ENCODE measurements around the gene PCSK4. TPM values are rescaled to one million over a fixed set of nuclear protein-coding genes. Genes with fewer than 3 reads are reported as not detected.

Gene PCSK4
- total RNA-seq, 1 donor from 2014 or later: 12.4 TPM

DNA sequence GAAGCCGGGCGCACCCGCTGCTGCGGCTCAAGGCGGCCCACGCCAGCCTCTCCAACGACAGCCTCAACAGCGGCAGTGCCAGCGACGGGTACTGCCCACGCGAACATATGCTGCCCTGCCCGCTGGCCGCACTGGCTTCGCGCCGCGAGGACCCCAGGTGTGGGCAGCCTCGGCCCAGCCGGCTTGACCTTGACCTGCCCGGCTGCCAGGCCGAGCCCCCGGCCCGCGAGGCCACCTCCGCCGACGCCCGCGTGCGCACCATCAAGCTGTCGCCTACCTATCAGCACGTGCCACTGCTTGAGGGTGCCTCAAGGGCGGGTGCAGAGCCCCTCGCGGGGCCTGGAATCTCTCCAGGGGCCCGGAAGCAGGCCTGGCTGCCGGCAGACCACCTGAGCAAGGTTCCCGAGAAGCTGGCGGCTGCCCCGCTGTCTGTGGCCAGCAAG is 24.1 kb downstream of the PCSK4 start:
- H3K27ac Mint-ChIP-seq: no peak overlapping the region
- DNase-seq (ENCODE audit: extremely low spot score, unreplicated experiment): no peak
- H3K36me3 Mint-ChIP-seq: no peaks in the 10 kb centered on the region
- peaks cover 17% of the 10 kb centered on the region for H3K27me3 Mint-ChIP-seq
- TF ChIP-seq, protein P1, sequence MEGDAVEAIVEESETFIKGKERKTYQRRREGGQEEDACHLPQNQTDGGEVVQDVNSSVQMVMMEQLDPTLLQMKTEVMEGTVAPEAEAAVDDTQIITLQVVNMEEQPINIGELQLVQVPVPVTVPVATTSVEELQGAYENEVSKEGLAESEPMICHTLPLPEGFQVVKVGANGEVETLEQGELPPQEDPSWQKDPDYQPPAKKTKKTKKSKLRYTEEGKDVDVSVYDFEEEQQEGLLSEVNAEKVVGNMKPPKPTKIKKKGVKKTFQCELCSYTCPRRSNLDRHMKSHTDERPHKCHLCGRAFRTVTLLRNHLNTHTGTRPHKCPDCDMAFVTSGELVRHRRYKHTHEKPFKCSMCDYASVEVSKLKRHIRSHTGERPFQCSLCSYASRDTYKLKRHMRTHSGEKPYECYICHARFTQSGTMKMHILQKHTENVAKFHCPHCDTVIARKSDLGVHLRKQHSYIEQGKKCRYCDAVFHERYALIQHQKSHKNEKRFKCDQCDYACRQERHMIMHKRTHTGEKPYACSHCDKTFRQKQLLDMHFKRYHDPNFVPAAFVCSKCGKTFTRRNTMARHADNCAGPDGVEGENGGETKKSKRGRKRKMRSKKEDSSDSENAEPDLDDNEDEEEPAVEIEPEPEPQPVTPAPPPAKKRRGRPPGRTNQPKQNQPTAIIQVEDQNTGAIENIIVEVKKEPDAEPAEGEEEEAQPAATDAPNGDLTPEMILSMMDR (conservative IDR thresholded peaks at IDR 0.05): peak; percentile 10
- no peaks in the 10 kb centered on the region for H3K9me3 Mint-ChIP-seq
- H3K4me3 Mint-ChIP-seq: no peak overlapping the region
- H3K4me1 Mint-ChIP-seq (ENCODE audit: unreplicated experiment): no peaks in the 10 kb centered on the region

DNA sequence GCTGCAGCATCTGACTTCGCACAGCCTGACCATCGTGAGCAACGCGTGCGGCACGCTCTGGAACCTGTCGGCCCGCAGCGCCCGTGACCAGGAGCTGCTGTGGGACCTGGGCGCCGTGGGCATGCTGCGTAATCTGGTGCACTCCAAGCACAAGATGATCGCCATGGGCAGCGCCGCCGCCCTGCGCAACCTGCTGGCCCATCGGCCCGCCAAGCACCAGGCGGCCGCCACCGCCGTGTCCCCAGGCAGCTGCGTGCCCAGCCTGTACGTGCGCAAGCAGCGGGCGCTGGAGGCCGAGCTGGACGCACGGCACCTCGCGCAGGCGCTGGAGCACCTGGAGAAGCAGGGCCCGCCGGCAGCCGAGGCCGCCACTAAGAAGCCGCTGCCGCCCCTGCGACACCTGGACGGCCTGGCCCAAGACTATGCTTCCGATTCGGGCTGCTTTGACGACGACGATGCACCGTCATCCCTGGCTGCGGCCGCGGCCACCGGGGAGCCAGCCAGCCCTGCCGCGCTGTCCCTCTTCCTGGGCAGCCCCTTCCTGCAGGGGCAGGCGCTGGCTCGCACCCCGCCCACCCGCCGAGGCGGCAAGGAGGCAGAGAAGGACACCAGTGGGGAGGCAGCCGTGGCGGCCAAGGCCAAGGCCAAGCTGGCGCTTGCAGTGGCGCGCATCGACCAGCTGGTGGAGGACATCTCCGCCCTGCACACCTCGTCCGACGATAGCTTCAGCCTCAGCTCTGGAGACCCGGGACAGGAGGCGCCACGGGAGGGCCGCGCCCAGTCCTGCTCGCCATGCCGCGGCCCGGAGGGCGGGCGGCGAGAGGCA is 24.7 kb downstream of the PCSK4 start:
- Mint-ChIP-seq H3K27me3 (peaks cover 16% of the 10 kb centered on the region), H3K27ac (no peak overlapping the region), H3K4me3 (no peak overlapping the region), H3K36me3 (no peaks in the 10 kb centered on the region), H3K9me3 (no peaks in the 10 kb centered on the region), H3K4me1 (ENCODE audit: unreplicated experiment) (no peaks in the 10 kb centered on the region)
- TF ChIP-seq, protein P1 (conservative IDR thresholded peaks at IDR 0.05): peak; percentile 66
- DNase-seq (ENCODE audit: extremely low spot score, unreplicated experiment): no peak

DNA sequence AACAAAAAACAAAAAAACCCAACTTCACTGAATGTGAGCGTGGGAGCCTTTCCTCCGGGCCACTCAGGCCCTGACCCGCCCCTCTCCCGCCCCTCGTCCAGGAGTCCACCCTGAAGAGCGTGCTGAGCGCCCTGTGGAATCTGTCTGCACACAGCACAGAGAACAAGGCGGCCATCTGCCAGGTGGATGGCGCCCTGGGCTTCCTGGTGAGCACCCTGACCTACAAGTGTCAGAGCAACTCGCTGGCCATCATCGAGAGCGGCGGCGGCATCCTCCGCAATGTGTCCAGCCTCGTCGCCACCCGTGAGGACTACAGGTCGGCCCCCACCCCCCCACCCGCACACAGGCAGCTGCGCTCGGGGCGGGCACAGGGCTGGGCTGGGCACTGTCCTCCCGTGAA is 28.3 kb downstream of the PCSK4 start:
- DNase-seq (ENCODE audit: extremely low spot score, unreplicated experiment): no peak
- H3K4me1 Mint-ChIP-seq (ENCODE audit: unreplicated experiment): no peaks in the 10 kb centered on the region
- no peak overlapping the region for H3K27ac Mint-ChIP-seq
- H3K27me3 Mint-ChIP-seq: peaks cover 26% of the 10 kb centered on the region
- no peak overlapping the region for H3K4me3 Mint-ChIP-seq
- TF ChIP-seq, protein P1 (conservative IDR thresholded peaks at IDR 0.05): no peak
- no peaks in the 10 kb centered on the region for H3K36me3 Mint-ChIP-seq
- H3K9me3 Mint-ChIP-seq: no peaks in the 10 kb centered on the region

DNA sequence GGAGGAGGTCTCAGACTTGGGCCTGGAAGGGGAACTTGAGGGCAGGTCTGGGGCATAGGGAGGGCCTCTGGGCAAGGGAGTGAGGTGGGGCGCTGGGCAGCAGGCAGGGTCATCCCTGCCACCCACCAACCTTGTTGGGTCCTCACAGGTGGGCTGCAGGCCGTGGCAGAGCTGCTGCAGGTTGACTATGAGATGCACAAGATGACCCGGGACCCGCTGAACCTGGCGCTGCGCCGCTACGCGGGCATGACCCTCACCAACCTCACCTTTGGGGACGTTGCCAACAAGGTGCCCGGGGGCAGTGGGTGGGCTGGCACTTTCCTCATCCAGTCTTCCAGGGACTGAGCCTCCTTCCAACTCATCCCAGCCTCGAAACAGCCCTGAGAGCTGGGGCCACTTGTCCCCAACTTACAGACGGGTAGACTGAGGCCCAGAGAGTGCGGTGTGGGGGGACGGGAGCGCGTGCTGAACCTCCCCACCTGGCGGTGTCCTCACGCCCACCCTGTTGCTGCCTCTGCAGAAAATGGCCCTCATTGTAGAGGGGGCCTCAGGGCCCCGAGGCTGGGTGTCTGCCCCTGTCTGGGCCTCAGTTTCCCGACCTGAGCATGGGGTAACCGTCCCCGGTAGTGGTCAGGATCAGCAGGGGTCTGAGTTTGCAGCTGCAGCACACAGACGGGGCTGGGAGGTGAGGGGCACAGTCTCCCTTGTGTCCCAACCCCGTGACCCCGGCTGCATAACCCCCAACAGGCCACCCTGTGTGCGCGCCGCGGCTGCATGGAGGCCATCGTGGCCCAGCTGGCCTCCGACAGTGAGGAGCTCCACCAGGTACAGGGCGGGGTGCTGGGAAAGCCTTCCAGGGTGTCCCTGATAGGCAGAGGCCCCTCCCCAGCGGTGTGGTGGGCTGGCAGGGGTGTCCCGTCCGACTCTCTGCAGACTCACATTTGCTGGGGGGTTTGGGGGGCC is 29.8 kb downstream of the PCSK4 start:
- Mint-ChIP-seq H3K4me3 (no peak overlapping the region), H3K4me1 (ENCODE audit: unreplicated experiment) (no peaks in the 10 kb centered on the region), H3K27ac (no peak overlapping the region), H3K9me3 (no peaks in the 10 kb centered on the region), H3K36me3 (no peaks in the 10 kb centered on the region), H3K27me3 (peaks cover 26% of the 10 kb centered on the region)
- DNase-seq (ENCODE audit: extremely low spot score, unreplicated experiment): no peak
- TF ChIP-seq, protein P1 (conservative IDR thresholded peaks at IDR 0.05): no peak

DNA sequence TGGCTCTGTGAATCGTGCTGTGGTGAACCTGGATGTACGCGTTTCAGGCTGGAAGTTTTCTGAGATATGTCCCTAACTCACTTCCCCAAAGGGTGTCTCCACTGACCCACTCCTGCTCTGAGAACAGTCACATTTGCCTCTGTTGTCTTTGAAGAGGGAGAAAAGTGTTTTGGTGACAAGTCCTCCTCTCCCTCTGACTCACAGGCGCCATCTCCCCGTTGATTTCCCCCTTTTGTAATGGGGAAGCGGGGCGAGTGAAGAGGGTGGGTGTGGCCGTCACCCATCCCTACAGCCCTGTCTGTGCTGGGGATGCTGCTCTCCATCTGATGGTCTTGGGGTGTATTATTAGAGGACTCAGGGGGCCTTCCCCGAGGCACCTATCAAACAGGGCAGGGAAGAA is 30.7 kb downstream of the PCSK4 start:
- H3K27me3 Mint-ChIP-seq: peaks cover 26% of the 10 kb centered on the region
- no peak overlapping the region for H3K4me3 Mint-ChIP-seq
- H3K4me1 Mint-ChIP-seq (ENCODE audit: unreplicated experiment): no peaks in the 10 kb centered on the region
- no peak overlapping the region for H3K27ac Mint-ChIP-seq
- no peaks in the 10 kb centered on the region for H3K36me3 Mint-ChIP-seq
- H3K9me3 Mint-ChIP-seq: no peaks in the 10 kb centered on the region
- TF ChIP-seq, protein P1 (conservative IDR thresholded peaks at IDR 0.05): no peak
- DNase-seq (ENCODE audit: extremely low spot score, unreplicated experiment): no peak
